ENCODE results near the gene LIME1.

DNA sequence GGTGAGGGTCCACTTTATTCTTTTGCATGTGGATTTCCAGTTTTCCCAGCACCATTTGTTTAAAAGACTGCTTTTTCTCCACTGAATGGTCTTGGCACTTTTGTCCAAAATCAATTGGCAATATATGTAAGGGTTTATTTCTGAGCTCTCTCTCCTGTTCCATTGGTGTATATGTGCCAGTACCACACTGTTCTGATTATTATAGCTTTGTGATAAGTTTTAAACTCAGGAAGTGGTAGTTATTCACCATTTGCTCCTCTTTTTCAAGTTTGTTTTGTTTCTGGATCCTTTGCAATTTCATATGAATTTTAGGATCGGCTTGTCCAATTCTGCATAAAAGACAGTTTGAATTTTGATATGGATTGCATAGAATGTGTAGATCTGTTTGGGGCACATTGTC lies 24.3 kb upstream of the LIME1 start:
- TF ChIP-seq POLR2A (IDR thresholded peaks at IDR 0.05) (no peak), CTCF (IDR thresholded peaks at IDR 0.05) (no peak)
